ENCODE measurements around the gene RAD21L1.
"Not testable (repeated sequence)": the region's sequence is repeated elsewhere in the genome, so short reads cannot be mapped to it uniquely, and the experiment has no call there.

The RAD21L1 gene

DNA sequence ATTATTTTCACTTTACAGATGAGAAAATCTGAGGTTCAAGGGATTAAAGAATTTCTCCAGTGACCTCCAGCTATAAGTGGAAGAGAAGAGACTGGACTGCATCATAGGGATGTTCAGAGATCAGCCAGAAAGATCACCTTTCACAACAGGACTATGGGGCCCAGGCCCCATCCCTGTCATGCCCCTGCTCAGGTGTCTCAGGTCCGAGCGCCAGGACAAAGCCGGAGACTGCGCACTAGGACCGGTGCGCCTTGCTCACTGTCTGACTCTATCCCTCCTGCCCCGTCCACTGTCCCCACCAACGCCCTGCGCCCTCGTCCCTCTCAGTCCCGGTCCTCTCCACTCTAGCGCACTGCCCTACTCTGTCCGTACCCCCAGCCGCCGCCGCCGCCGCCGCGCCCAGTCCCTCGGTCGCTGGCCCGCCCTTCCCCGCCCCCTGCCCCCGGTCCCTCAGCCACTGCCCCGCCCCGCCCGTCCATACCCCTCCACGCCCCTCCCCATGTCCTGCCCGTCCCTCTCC is 521 bp upstream of the RAD21L1 start:
- H3K4me1 ChIP-seq (ENCODE audit: control insufficient read depth, insufficient read depth, low read length): no peaks in the 10 kb centered on the region
- H3K9me3 ChIP-seq (ENCODE audit: control insufficient read depth, low read length): no peaks in the 10 kb centered on the region
- no peaks in the 10 kb centered on the region for H3K36me3 ChIP-seq (ENCODE audit: control insufficient read depth, insufficient read depth, low read length)
- no peak overlapping the region for H3K27ac ChIP-seq (ENCODE audit: insufficient read depth, low read depth, low read length, poor library complexity, severe bottlenecking)
- H3K27me3 ChIP-seq (ENCODE audit: control insufficient read depth, insufficient read depth, low read length, poor library complexity, severe bottlenecking): peaks cover 57% of the 10 kb centered on the region
- H3K4me3 ChIP-seq (ENCODE audit: insufficient read depth, low read depth, low read length): peak overlapping the region; percentile 32
- 1% methylated on average over 23 to 29 of the region's 30 CpGs for WGBS, 2 experiments

DNA sequence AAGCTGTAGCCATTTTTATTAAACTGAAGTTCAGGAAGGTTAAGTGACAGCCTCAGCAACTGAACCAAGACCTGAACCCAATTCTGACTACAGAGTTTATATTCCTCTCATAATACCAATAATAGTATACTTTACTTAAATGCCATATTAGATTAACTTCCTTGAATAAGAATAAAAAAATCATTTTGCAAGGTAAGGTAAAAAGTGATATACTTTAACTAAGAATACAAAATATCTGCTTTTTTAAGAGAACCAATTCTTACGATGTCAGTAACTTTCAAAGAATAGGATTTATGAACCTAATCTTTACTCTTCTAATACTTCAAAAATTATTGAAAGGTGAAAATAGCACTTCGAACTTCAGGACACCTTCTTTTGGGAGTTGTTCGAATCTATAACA is 3.7 kb downstream of the RAD21L1 start:
- 88 to 92% methylated on average over 2 to 3 of the region's 3 CpGs for WGBS, 2 experiments
- H3K27me3 ChIP-seq (ENCODE audit: control insufficient read depth, insufficient read depth, low read length, poor library complexity, severe bottlenecking): peaks cover 60% of the 10 kb centered on the region

DNA sequence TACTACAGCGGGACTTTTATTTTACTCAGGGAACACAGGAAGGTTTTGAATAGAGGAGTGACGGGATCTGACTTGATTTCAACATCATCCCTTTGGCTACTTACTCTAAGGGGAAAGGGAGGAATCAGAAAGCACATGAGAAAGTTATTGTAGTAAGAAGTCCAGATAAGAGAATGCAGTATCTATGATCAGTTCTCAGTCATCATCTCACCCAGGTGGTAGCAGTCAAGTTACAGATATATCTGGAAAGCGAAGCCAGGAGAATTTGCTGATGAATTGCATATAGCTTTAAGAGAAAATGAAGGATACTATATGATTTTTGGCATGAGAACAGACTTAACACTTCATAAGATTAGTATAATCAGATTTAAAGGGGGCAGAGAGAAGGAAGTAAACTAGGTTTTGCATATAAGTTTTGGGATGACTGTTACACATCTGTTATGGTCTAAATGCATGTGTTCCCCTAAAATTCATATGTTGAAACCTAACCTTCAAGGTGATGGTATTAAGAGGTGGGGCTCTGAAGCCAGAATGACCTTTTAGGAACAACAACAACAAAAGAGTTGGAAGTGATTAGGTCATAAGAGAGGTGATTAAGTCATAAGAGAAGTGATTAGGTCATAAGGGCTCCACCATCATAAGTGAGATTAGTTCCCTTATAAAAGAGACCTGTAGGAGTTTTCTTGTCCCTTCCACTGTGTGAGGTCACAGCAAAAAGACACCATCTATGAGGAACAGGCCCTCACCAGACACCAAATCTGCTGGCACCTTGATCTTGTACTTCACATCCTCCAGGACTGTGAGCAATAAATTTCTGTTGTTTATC is 6.7 kb downstream of the RAD21L1 start:
- Histone ChIP-seq H3K4me1 (ENCODE audit: control insufficient read depth, insufficient read depth, low read length) (no peaks in the 10 kb centered on the region), H3K4me3 (ENCODE audit: insufficient read depth, low read depth, low read length) (no peak overlapping the region), H3K9me3 (ENCODE audit: control insufficient read depth, low read length) (no peaks in the 10 kb centered on the region), H3K27me3 (ENCODE audit: control insufficient read depth, insufficient read depth, low read length, poor library complexity, severe bottlenecking) (peaks cover 36% of the 10 kb centered on the region), H3K36me3 (ENCODE audit: control insufficient read depth, insufficient read depth, low read length) (no peaks in the 10 kb centered on the region), H3K27ac (ENCODE audit: insufficient read depth, low read depth, low read length, poor library complexity, severe bottlenecking) (no peak overlapping the region)
- WGBS, 2 experiments: 82 to 98% methylated on average over 3 of the region's 3 CpGs

More for the DNA sequence above, 3.7 kb downstream of the RAD21L1 start:
- Histone ChIP-seq H3K27ac (ENCODE audit: insufficient read depth, low read depth, low read length, poor library complexity, severe bottlenecking) (no peak overlapping the region), H3K4me3 (ENCODE audit: insufficient read depth, low read depth, low read length) (no peak overlapping the region), H3K4me1 (ENCODE audit: control insufficient read depth, insufficient read depth, low read length) (no peaks in the 10 kb centered on the region), H3K36me3 (ENCODE audit: control insufficient read depth, insufficient read depth, low read length) (no peaks in the 10 kb centered on the region), H3K9me3 (ENCODE audit: control insufficient read depth, low read length) (no peaks in the 10 kb centered on the region)

DNA sequence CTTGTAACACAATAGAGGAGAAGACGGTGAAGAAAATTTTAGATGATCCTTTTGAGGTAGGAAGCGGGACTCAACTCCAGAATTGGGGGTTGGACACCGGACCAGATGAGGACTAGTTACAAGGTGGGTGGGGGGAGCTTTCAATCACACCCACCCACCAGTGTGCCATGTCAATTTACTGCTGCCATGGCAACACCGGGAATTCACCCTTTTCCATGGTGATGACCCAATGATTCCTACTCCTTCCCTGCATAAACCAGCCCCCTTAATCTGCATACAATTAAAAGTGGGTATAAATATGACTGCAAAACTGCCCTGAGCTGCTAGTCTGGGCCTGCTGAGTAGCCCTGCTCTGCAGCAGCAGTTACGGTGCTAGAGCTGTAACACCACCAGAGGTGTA is 14.7 kb downstream of the RAD21L1 start:
- Histone ChIP-seq H3K9me3 (ENCODE audit: control insufficient read depth, low read length) (no peaks in the 10 kb centered on the region), H3K4me1 (ENCODE audit: control insufficient read depth, insufficient read depth, low read length) (no peaks in the 10 kb centered on the region), H3K27ac (ENCODE audit: insufficient read depth, low read depth, low read length, poor library complexity, severe bottlenecking) (no peak overlapping the region), H3K27me3 (ENCODE audit: control insufficient read depth, insufficient read depth, low read length, poor library complexity, severe bottlenecking) (no peaks in the 10 kb centered on the region), H3K36me3 (ENCODE audit: control insufficient read depth, insufficient read depth, low read length) (no peaks in the 10 kb centered on the region), H3K4me3 (ENCODE audit: insufficient read depth, low read depth, low read length) (no peak overlapping the region)
- 85 to 86% methylated on average over 5 of the region's 5 CpGs for WGBS, 2 experiments

DNA sequence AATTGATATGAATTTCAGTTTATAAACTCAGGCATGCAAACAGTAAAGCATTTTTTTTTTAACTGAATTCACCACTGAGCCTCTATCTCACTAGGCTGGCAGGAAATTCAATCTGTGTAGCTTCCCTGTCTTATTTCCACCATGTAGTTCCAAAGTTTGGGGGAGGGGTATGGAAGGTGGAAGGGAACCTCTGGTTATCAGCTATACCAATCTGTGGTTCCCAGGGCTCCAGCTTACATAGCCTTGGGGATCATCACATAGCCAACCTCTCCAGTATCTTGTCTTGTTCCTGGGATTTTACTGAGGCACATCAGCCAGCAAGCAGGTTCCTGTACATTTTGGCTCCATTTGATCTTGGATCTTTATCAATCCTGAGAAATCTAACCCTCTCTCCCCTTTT is 15.6 kb downstream of the RAD21L1 start:
- H3K27ac ChIP-seq (ENCODE audit: insufficient read depth, low read depth, low read length, poor library complexity, severe bottlenecking): no peak overlapping the region
- no peaks in the 10 kb centered on the region for H3K27me3 ChIP-seq (ENCODE audit: control insufficient read depth, insufficient read depth, low read length, poor library complexity, severe bottlenecking)
- no peak overlapping the region for H3K4me3 ChIP-seq (ENCODE audit: insufficient read depth, low read depth, low read length)
- no peaks in the 10 kb centered on the region for H3K36me3 ChIP-seq (ENCODE audit: control insufficient read depth, insufficient read depth, low read length)
- H3K4me1 ChIP-seq (ENCODE audit: control insufficient read depth, insufficient read depth, low read length): no peaks in the 10 kb centered on the region
- no peaks in the 10 kb centered on the region for H3K9me3 ChIP-seq (ENCODE audit: control insufficient read depth, low read length)

DNA sequence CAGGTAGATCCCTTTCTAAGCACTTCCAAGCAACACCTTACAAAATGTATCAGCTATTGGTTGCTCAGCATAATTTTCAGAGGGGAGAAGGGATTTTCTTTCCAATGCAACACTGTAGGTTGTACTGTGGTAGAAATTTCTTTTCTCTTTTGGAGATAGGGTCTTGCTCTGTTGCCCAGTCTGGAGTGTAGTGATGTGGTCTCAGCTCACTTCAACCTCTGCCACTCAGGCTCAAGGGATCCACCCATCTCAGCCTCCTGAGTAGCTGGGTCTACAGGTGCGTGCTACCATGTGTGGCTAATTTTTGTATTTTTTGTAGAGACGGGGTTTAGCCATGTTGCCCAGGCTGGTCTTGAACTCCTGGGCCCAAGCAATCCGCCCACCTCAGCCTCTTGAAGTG is 16.3 kb downstream of the RAD21L1 start:
- Histone ChIP-seq H3K4me3 (ENCODE audit: insufficient read depth, low read depth, low read length) (no peak overlapping the region), H3K4me1 (ENCODE audit: control insufficient read depth, insufficient read depth, low read length) (no peaks in the 10 kb centered on the region), H3K27ac (ENCODE audit: insufficient read depth, low read depth, low read length, poor library complexity, severe bottlenecking) (no peak overlapping the region), H3K27me3 (ENCODE audit: control insufficient read depth, insufficient read depth, low read length, poor library complexity, severe bottlenecking) (no peaks in the 10 kb centered on the region), H3K9me3 (ENCODE audit: control insufficient read depth, low read length) (no peaks in the 10 kb centered on the region), H3K36me3 (ENCODE audit: control insufficient read depth, insufficient read depth, low read length) (no peaks in the 10 kb centered on the region)
- 84 to 96% methylated on average over 3 of the region's 3 CpGs for WGBS, 2 experiments

DNA sequence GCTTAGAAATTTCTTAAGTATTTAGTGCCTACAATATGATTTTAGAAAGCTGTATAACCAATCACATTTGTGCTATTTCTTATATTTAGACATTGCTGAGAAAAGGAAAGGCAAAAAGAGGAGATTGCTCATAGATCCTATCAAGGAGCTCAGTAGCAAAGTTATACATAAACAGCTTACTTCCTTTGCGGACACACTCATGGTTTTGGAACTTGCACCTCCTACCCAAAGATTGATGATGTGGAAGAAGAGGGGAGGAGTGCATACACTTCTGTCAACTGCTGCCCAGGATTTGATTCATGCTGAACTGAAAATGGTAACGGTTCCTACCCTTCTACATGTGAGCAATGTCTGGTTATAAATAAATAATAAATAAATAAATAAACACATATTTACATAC is 16.7 kb downstream of the RAD21L1 start:
- H3K27ac ChIP-seq (ENCODE audit: insufficient read depth, low read depth, low read length, poor library complexity, severe bottlenecking): no peak overlapping the region
- no peaks in the 10 kb centered on the region for H3K27me3 ChIP-seq (ENCODE audit: control insufficient read depth, insufficient read depth, low read length, poor library complexity, severe bottlenecking)
- WGBS, 2 experiments: 80 to 86% methylated on average over 1 of the region's 2 CpGs
- no peaks in the 10 kb centered on the region for H3K4me1 ChIP-seq (ENCODE audit: control insufficient read depth, insufficient read depth, low read length)
- no peaks in the 10 kb centered on the region for H3K9me3 ChIP-seq (ENCODE audit: control insufficient read depth, low read length)
- no peak overlapping the region for H3K4me3 ChIP-seq (ENCODE audit: insufficient read depth, low read depth, low read length)
- H3K36me3 ChIP-seq (ENCODE audit: control insufficient read depth, insufficient read depth, low read length): no peaks in the 10 kb centered on the region

DNA sequence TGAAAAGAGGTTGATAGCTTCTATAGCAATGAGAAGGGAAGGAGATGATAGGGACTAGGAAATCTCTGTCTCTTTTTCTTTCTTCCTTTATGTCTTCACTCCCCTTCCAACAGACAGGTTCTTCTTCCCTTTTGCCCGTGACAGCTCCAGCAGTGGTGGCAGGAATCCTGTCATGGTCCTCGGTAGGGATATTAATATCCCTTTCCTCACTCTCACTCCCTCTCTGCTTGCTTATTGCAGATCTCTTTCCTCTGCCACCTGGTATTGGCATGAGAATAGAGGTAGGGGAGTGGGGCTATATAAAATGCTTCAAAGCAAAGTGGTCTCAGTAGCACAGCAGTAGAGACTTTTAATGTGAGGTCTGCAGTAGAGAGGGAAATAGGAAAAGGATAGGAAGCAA is 19.7 kb downstream of the RAD21L1 start:
- 75 to 84% methylated on average over 1 to 2 of the region's 2 CpGs for WGBS, 2 experiments
- Histone ChIP-seq H3K36me3 (ENCODE audit: control insufficient read depth, insufficient read depth, low read length) (no peaks in the 10 kb centered on the region), H3K27ac (ENCODE audit: insufficient read depth, low read depth, low read length, poor library complexity, severe bottlenecking) (no peak overlapping the region), H3K9me3 (ENCODE audit: control insufficient read depth, low read length) (no peaks in the 10 kb centered on the region), H3K4me3 (ENCODE audit: insufficient read depth, low read depth, low read length) (no peak overlapping the region), H3K4me1 (ENCODE audit: control insufficient read depth, insufficient read depth, low read length) (no peaks in the 10 kb centered on the region), H3K27me3 (ENCODE audit: control insufficient read depth, insufficient read depth, low read length, poor library complexity, severe bottlenecking) (no peaks in the 10 kb centered on the region)

DNA sequence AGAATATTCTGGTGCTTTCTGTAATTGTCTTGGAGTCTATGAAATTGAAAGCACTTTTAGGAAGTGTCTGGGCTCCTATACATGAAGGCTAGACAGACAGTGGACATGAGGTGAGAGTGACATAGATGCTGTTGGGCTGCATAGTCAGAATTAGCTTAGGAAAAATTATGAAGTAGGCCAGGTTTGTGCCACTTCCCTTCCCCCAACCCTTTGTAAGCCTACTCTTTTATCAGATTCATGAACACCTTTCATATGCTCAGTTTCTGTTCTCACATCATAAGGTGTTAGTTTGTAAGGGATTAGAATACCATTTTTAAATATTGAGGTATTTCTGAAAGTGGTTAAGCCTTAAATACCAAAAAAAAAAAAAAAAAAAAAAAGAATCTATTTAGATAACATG is 21.8 kb downstream of the RAD21L1 start:
- no peaks in the 10 kb centered on the region for H3K36me3 ChIP-seq (ENCODE audit: control insufficient read depth, insufficient read depth, low read length)
- no peaks in the 10 kb centered on the region for H3K4me1 ChIP-seq (ENCODE audit: control insufficient read depth, insufficient read depth, low read length)
- H3K27ac ChIP-seq (ENCODE audit: insufficient read depth, low read depth, low read length, poor library complexity, severe bottlenecking): no peak overlapping the region
- no peak overlapping the region for H3K4me3 ChIP-seq (ENCODE audit: insufficient read depth, low read depth, low read length)
- H3K27me3 ChIP-seq (ENCODE audit: control insufficient read depth, insufficient read depth, low read length, poor library complexity, severe bottlenecking): no peaks in the 10 kb centered on the region
- H3K9me3 ChIP-seq (ENCODE audit: control insufficient read depth, low read length): no peaks in the 10 kb centered on the region

DNA sequence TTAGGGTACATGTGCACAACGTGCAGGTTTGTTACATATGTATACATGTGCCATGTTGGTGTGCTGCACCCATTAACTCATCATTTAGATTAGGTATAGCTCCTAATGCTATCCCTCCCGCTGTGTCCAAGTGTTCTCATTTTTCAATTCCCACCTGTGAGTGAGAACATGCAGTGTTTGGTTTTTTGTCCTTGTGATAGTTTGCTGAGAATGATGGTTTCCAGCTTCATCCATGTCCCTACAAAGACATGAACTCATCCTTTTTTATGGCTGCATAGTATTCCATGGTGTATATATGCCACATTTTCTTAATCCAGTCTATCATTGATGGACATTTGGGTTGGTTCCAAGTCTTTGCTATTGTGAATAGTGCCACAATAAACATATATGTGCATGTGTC is 24.4 kb downstream of the RAD21L1 start:
- H3K9me3 ChIP-seq (ENCODE audit: control insufficient read depth, low read length); H3K4me1 ChIP-seq (ENCODE audit: control insufficient read depth, insufficient read depth, low read length); H3K27me3 ChIP-seq (ENCODE audit: control insufficient read depth, insufficient read depth, low read length, poor library complexity, severe bottlenecking); H3K36me3 ChIP-seq (ENCODE audit: control insufficient read depth, insufficient read depth, low read length); H3K27ac ChIP-seq (ENCODE audit: insufficient read depth, low read depth, low read length, poor library complexity, severe bottlenecking); H3K4me3 ChIP-seq (ENCODE audit: insufficient read depth, low read depth, low read length): not testable (repeated sequence)
- WGBS, 2 experiments: 94 to 100% methylated on average over 1 to 2 of the region's 2 CpGs
